Loucy (cell line): ENCODE measurements around the gene EDIL3.

Experiments used
- EZH2phosphoT487 ChIP-seq: fragments of 200-600 bp; IDR thresholded peaks from 2 replicates; pipeline ENCODE4 v1.6.1; 2018; ENCODE audit warnings: antibody characterized with exemption, mild to moderate bottlenecking, moderate library complexity, borderline replicate concordance
- TF ChIP-seq, protein P1 (sequence below): fragments of 200-600 bp; sonication (generic); conservative IDR thresholded peaks from 2 replicates; pipeline ENCODE4 v1.5.1; 2014; ENCODE audit warnings: mild to moderate bottlenecking, antibody characterized with exemption, low read length

- TF ChIP-seq, protein P1, sequence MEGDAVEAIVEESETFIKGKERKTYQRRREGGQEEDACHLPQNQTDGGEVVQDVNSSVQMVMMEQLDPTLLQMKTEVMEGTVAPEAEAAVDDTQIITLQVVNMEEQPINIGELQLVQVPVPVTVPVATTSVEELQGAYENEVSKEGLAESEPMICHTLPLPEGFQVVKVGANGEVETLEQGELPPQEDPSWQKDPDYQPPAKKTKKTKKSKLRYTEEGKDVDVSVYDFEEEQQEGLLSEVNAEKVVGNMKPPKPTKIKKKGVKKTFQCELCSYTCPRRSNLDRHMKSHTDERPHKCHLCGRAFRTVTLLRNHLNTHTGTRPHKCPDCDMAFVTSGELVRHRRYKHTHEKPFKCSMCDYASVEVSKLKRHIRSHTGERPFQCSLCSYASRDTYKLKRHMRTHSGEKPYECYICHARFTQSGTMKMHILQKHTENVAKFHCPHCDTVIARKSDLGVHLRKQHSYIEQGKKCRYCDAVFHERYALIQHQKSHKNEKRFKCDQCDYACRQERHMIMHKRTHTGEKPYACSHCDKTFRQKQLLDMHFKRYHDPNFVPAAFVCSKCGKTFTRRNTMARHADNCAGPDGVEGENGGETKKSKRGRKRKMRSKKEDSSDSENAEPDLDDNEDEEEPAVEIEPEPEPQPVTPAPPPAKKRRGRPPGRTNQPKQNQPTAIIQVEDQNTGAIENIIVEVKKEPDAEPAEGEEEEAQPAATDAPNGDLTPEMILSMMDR, result no peak
- TF ChIP-seq EZH2phosphoT487, result no peak
Observed at GRCh38 chr5:84265739-84266550, 118.7 kb downstream of the EDIL3 start.
